HepG2 (cell line): ENCODE measurements around the gene DAPK3. TPM values are rescaled to one million over a fixed set of nuclear protein-coding genes. Genes with fewer than 3 reads are reported as not detected.

ENCODE experiments used
- BCL3 ChIP-seq: sonication (generic); formaldehyde crosslinking; IDR thresholded peaks from 2 replicates; pipeline ENCODE4 v1.5.1; 2020; ENCODE audit warnings: mild to moderate bottlenecking, missing genetic modification reagents, moderate library complexity
- CBFB ChIP-seq: sonication (generic); formaldehyde crosslinking; IDR thresholded peaks from 2 replicates; pipeline ENCODE4 v1.4.0; 2020; ENCODE audit warnings: missing genetic modification reagents
- ELF4 ChIP-seq: sonication (generic); formaldehyde crosslinking; IDR thresholded peaks from 2 replicates; pipeline ENCODE4 v1.5.0; 2020; ENCODE audit warnings: missing genetic modification reagents, mild to moderate bottlenecking, moderate library complexity, borderline replicate concordance
- FOXO1 ChIP-seq: sonication (generic); formaldehyde crosslinking; IDR thresholded peaks from 2 replicates; pipeline ENCODE4 v1.4.0; 2020; ENCODE audit warnings: missing genetic modification reagents
- JDP2 ChIP-seq: sonication (generic); formaldehyde crosslinking; IDR thresholded peaks from 2 replicates; pipeline ENCODE4 v1.8.1; 2022; ENCODE audit warnings: missing genetic modification reagents, borderline replicate concordance
- KLF6 ChIP-seq: IDR thresholded peaks from 2 replicates; pipeline ENCODE4 v1.8.0; 2016; ENCODE audit warnings: missing biosample characterization, missing genetic modification reagents
- MEIS1 ChIP-seq: sonication (generic); formaldehyde crosslinking; IDR thresholded peaks from 2 replicates; pipeline ENCODE4 v1.9.0; 2021; ENCODE audit warnings: mild to moderate bottlenecking, missing genetic modification reagents, moderate library complexity, borderline replicate concordance
- MXI1 ChIP-seq: IDR thresholded peaks from 3 replicates; pipeline ENCODE4 v1.6.1; 2012; ENCODE audit warnings: low read depth, low read length, inconsistent platforms, borderline replicate concordance
- PATZ1 ChIP-seq: sonication (generic); formaldehyde crosslinking; IDR thresholded peaks from 2 replicates; pipeline ENCODE4 v1.4.0; 2020; ENCODE audit warnings: missing genetic modification reagents
- PITX1 ChIP-seq: sonication (generic); formaldehyde crosslinking; IDR thresholded peaks from 2 replicates; pipeline ENCODE4 v1.5.1; 2020; ENCODE audit warnings: mild to moderate bottlenecking, missing genetic modification reagents
- POLR2AphosphoS5 ChIP-seq: IDR thresholded peaks from 2 replicates; pipeline ENCODE4 v1.6.1; 2012; ENCODE audit warnings: low read depth, low read length
- SMARCC2 ChIP-seq: fragments of 450-650 bp; IDR thresholded peaks from 2 replicates; pipeline ENCODE4 v1.6.1; 2017; ENCODE audit warnings: antibody characterized with exemption, mild to moderate bottlenecking
- ZFP41 ChIP-seq: sonication (generic); formaldehyde crosslinking; IDR thresholded peaks from 2 replicates; pipeline ENCODE4 v1.4.0; 2020; ENCODE audit warnings: mild to moderate bottlenecking, missing genetic modification reagents, borderline replicate concordance
- ZIK1 ChIP-seq: sonication (generic); formaldehyde crosslinking; IDR thresholded peaks from 2 replicates; pipeline ENCODE4 v1.5.0; 2020; ENCODE audit warnings: mild to moderate bottlenecking, low read depth, missing genetic modification reagents, borderline replicate concordance
- ZNF234 ChIP-seq: sonication (generic); formaldehyde crosslinking; conservative IDR thresholded peaks from 2 replicates; pipeline ENCODE4 v1.5.1; 2020; ENCODE audit warnings: mild to moderate bottlenecking, missing genetic modification reagents
- ZNF263 ChIP-seq: sonication (generic); formaldehyde crosslinking; IDR thresholded peaks from 2 replicates; pipeline ENCODE4 v1.4.0; 2020; ENCODE audit warnings: missing genetic modification reagents
- ZNF282 ChIP-seq: fragments of 450-650 bp; IDR thresholded peaks from 2 replicates; pipeline ENCODE4 v1.6.1; 2018; ENCODE audit not compliant: partially characterized antibody
- ZNF33B ChIP-seq: sonication (generic); formaldehyde crosslinking; IDR thresholded peaks from 2 replicates; pipeline ENCODE4 v1.5.1; 2020; ENCODE audit warnings: mild to moderate bottlenecking, missing genetic modification reagents
- ZNF513 ChIP-seq: sonication (generic); formaldehyde crosslinking; conservative IDR thresholded peaks from 2 replicates; pipeline ENCODE4 v1.5.0; 2020; ENCODE audit warnings: missing genetic modification reagents
- ZNF792 ChIP-seq: IDR thresholded peaks from 2 replicates; pipeline ENCODE4 v1.6.1; 2016
- ZNF883 ChIP-seq: sonication (generic); formaldehyde crosslinking; IDR thresholded peaks from 2 replicates; pipeline ENCODE4 v1.5.1; 2020; ENCODE audit warnings: mild to moderate bottlenecking, missing genetic modification reagents; ENCODE audit errors: not compliant biosample characterization
- ZSCAN12 ChIP-seq: sonication (generic); formaldehyde crosslinking; IDR thresholded peaks from 2 replicates; pipeline ENCODE4 v1.9.0; 2021; ENCODE audit warnings: mild to moderate bottlenecking, missing genetic modification reagents
- polyA plus RNA-seq, 8 experiments: library from polyadenylated mRNA; depleted of rRNA in 3 of 8; stranded (reverse) in 7 of 8; unstranded in 1 of 8; fragments of >200 nt; fragmentation: Illumina TruSeq in 4 of 8; extraction: Trizol in 4 of 8; gene quantifications; 2 replicates each; pipeline versions ENCODE4 v1.2.1 to v1.2.3, GENCODE V29; 2011 to 2016; ENCODE audit warnings: low read depth in 4 of 8, missing spikeins in 1 of 8, mixed read lengths in 1 of 8; ENCODE audit not compliant: insufficient read depth in 1 of 8
- total RNA-seq, 5 experiments: library from RNA; depleted of rRNA; stranded (reverse); fragments of >200 nt; fragmentation: Illumina TruSeq; extraction: Trizol; gene quantifications; 2 replicates each; pipeline ENCODE4 v1.2.3, GENCODE V29; 2016; ENCODE audit warnings: low read depth in 1 of 5
- TF ChIP-seq, protein P1 (sequence below): sonication (generic); formaldehyde crosslinking; conservative IDR thresholded peaks from 2 replicates; pipeline ENCODE4 v1.4.0; 2020; ENCODE audit warnings: missing genetic modification reagents

The DAPK3 gene
- total and polyA plus RNA-seq, 2 of the 13 experiments (the other 11 are each of a cell fraction or from before 2014, with no cell fraction given) = 30.5 to 37.3 TPM

DNA sequence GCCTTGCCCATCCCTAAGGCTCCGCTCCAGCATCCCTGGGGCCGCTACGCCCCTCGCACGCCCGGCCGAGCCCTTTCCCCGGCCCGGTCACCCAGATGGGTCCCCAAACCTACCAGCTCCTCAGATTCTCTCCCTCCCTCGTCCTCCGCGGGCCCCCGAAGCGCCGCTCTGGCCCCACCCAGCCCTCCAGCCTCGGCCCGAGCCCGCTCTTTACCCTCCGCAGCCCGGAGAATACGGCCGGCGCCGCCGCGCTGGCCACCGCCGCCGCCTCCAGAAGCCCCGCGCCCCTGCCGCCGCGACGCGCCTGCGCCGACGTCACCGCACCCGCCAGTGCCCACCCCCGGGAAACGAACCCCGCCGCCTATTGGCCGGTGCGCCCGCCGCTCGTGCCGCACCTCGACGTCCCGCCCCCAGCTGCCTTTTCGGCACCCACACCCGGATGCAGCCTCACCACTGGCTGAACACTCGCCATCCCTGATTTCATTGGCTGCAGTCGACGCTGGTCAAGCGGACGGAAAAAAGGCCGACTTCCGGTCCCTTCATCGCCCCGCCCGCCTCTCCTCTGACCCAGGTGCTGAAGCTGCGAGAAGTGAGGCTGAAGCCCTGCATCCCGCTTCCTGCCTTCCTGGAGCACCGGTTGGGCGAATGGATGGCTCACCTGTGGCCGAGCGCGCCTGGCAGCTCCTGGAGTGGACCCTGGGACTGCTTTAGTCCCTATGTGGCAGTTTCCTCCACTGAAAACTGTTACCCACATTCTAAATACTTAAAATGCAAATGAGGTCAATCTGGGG is at the start of gene DAPK3 (continued):
- peak; percentile 26; the same call in 1 of the 2 replicates for TF ChIP-seq PATZ1 (CRISPR knock-in tag)
- no peak for TF ChIP-seq JDP2
- TF ChIP-seq ELF4 = 0 out of 2 replicates have a peak, but pooled peaks have one; percentile 46
- TF ChIP-seq ZNF513 (CRISPR knock-in tag) = no peak
- TF ChIP-seq ZNF792 (CRISPR knock-in tag) = 0 out of 2 replicates have a peak, but pooled peaks have one; percentile 23
- peak; percentile 49 for TF ChIP-seq POLR2AphosphoS5
- TF ChIP-seq, protein P1, sequence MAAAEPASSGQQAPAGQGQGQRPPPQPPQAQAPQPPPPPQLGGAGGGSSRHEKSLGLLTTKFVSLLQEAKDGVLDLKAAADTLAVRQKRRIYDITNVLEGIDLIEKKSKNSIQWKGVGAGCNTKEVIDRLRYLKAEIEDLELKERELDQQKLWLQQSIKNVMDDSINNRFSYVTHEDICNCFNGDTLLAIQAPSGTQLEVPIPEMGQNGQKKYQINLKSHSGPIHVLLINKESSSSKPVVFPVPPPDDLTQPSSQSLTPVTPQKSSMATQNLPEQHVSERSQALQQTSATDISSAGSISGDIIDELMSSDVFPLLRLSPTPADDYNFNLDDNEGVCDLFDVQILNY (CRISPR knock-in tag) = no peak
- peak; percentile 77 for TF ChIP-seq ZNF263 (CRISPR knock-in tag)
- peak; percentile 66; the same call in 1 of the 2 replicates for TF ChIP-seq MEIS1 (CRISPR knock-in tag)
- peak; percentile 57; the same call in 1 of the 2 replicates for TF ChIP-seq BCL3 (CRISPR knock-in tag)
- TF ChIP-seq MXI1 = peak; percentile 84; the same call in 1 of the 3 replicates
- TF ChIP-seq PITX1 (CRISPR knock-in tag) = no peak
- TF ChIP-seq FOXO1 = 0 out of 2 replicates have a peak, but pooled peaks have one; percentile 17
- no peak for TF ChIP-seq SMARCC2
- TF ChIP-seq KLF6 (CRISPR knock-in tag) = no peak; the same call in 1 of the 2 replicates
- peak; percentile 9; the same call in 1 of the 2 replicates for TF ChIP-seq ZNF33B (CRISPR knock-in tag)
- no peak for TF ChIP-seq ZFP41 (CRISPR knock-in tag)
- no peak for TF ChIP-seq ZNF883
- TF ChIP-seq ZSCAN12 (CRISPR knock-in tag) = no peak
- 0 out of 2 replicates have a peak, but pooled peaks have one; percentile 29 for TF ChIP-seq CBFB (CRISPR knock-in tag)
- peak; percentile 76; the same call in 1 of the 2 replicates for TF ChIP-seq ZIK1 (CRISPR knock-in tag)
- no peak for TF ChIP-seq ZNF282
- TF ChIP-seq ZNF234 (CRISPR knock-in tag) = no peak
